Measurements from ENCODE around the gene PPP3CA.

- no peak for TF ChIP-seq CTCF (conservative IDR thresholded peaks at IDR 0.05; ENCODE audit: low read depth in 2 of 2)
- no peak for TF ChIP-seq REST (IDR thresholded peaks at IDR 0.05; ENCODE audit: unreplicated experiment)
- no peak for TF ChIP-seq EZH2phosphoT487 (IDR thresholded peaks at IDR 0.05; ENCODE audit: unreplicated experiment)
- no peak for TF ChIP-seq POLR2AphosphoS5 (IDR thresholded peaks at IDR 0.05; ENCODE audit: low read depth)
- no peak for TF ChIP-seq EZH2 (IDR thresholded peaks at IDR 0.05; ENCODE audit: low read depth, unreplicated experiment)
- no peak for TF ChIP-seq ZNF114 (CRISPR knock-in tag; IDR thresholded peaks at IDR 0.05)
- TF ChIP-seq CREB1 (CRISPR knock-in tag; IDR thresholded peaks at IDR 0.05; ENCODE audit: low read depth): no peak
- no peak for TF ChIP-seq ETS1 (IDR thresholded peaks at IDR 0.05)
- no peak for TF ChIP-seq ZNF462 (CRISPR knock-in tag; IDR thresholded peaks at IDR 0.05)
These were observed 7.9 kb upstream of the PPP3CA start for GRCh38 chr4:101355246-101355645.
